ENCODE data around the gene ZMYND10. TPM values are rescaled to one million over a fixed set of nuclear protein-coding genes. Genes with fewer than 3 reads are reported as not detected.

The ZMYND10 gene
- total and polyA plus RNA-seq, 8 donors, result 1.6 to 25.5 (median 17.2) TPM

- DNase-seq (no peak), ATAC-seq (no peak)
- H3K27me3 ChIP-seq, result no peaks in the 10 kb centered on the region
- no peak overlapping the region for H3K4me3 ChIP-seq
- intact Hi-C loops (cut with DNase I), result no loop called here
- H3K36me3 ChIP-seq, result no peaks in the 10 kb centered on the region
- no peak for TF ChIP-seq CTCF (IDR thresholded peaks at IDR 0.05)
- H3K9me3 ChIP-seq, result no peaks in the 10 kb centered on the region
- peaks cover 5 to 9% of the 10 kb centered on the region in 2 donors for H3K4me1 ChIP-seq
- H3K27ac ChIP-seq, result no peak overlapping the region
These were observed 43.9 kb upstream of the ZMYND10 start for GRCh38 chr3:50389414-50389767.

DNA sequence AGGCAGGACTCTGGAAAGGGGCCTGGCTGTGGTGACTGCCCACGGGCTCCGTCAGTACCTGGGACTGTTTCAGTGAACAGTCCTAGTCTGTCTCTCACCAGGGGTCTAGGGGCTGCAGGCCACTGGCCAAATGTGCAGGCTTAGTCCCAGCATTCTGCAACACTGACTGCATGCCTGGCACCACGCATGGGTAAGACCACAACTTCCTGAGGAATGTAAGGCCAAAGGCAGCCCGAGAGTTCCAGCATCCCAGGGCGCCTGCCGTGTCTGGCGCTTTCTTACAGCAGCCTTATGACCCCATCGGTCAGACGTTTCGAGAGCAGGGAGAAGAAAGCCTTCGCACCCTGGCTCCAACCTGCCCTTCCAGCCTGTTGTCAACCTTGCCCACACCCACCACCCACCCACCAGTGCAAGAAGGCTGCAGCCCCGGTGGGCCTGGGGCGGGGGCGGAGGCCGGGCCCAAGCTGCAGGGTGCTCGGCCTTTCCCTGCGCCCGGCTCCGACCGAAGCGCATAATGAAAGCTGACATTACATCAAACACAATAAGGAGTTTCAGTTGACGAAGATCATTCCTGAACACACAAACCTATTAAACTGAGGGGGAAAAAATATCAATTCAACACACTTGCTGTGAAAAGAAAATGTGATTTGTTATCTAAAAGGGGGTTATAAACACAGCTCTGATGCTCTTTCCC is 43.3 kb upstream of the ZMYND10 start:
- no peak for TF ChIP-seq CTCF (IDR thresholded peaks at IDR 0.05)
- Histone ChIP-seq H3K9me3 (no peaks in the 10 kb centered on the region), H3K27ac (no peak overlapping the region), H3K27me3 (no peaks in the 10 kb centered on the region), H3K4me1 (peaks cover 5 to 9% of the 10 kb centered on the region in 2 donors), H3K4me3 (no peak overlapping the region), H3K36me3 (no peaks in the 10 kb centered on the region)
- no peak for ATAC-seq
- intact Hi-C loops (cut with DNase I), result no loop called here
- DNase-seq, result no peak

- Histone ChIP-seq H3K36me3 (no peaks in the 10 kb centered on the region), H3K27ac (no peak overlapping the region), H3K27me3 (no peaks in the 10 kb centered on the region), H3K9me3 (no peaks in the 10 kb centered on the region), H3K4me1 (peaks cover 5 to 9% of the 10 kb centered on the region in 2 donors), H3K4me3 (no peak overlapping the region)
- TF ChIP-seq CTCF (IDR thresholded peaks at IDR 0.05), result no peak
- ATAC-seq (no peak), DNase-seq (no peak)
- intact Hi-C loops (cut with DNase I), result no loop called here
These were observed 42.6 kb upstream of the ZMYND10 start for GRCh38 chr3:50388016-50388719.

- intact Hi-C loops (cut with DNase I), result no loop called here
These were observed 40.2 kb upstream of the ZMYND10 start for GRCh38 chr3:50385754-50386153.

More at GRCh38 chr3:50385754-50386153, 40.2 kb upstream of the ZMYND10 start:
- no peak for ATAC-seq
- Histone ChIP-seq H3K27me3 (no peaks in the 10 kb centered on the region), H3K4me1 (peaks cover under 1 to 2% of the 10 kb centered on the region in 2 donors), H3K9me3 (no peaks in the 10 kb centered on the region), H3K27ac (no peak overlapping the region), H3K4me3 (no peak overlapping the region), H3K36me3 (no peaks in the 10 kb centered on the region)
- TF ChIP-seq CTCF (IDR thresholded peaks at IDR 0.05), result no peak
- no peak for DNase-seq

Data from left lung (tissue), 10 donors.